Heart left ventricle (tissue), 16 donors: ENCODE data around the gene KCNQ2. TPM values are rescaled to one million over a fixed set of nuclear protein-coding genes. Genes with fewer than 3 reads are reported as not detected.

ENCODE experiments used
- ATAC-seq, 4 donors: fragments of 200-7000 bp; cut with Tn5 transposase; one replicate each; pipeline ENCODE4 v1.9.1; 2020 to 2022; ENCODE audit warnings: moderate library complexity in 4 of 4, mild to moderate bottlenecking in 3 of 4, moderate number of reproducible peaks in 1 of 4
- DNase-seq, 5 donors: peaks; one replicate each; pipeline ENCODE4 v3.0.0-alpha.2; 2020
- H3K27ac ChIP-seq, 12 donors: fragments of 200-600 bp; sonication (generic) in 4 of 12; one replicate each; pipeline versions ENCODE4 v1.5.0 to v1.8.0; 2016 to 2022; ENCODE audit warnings: mild to moderate bottlenecking in 2 of 12
- H3K27me3 ChIP-seq, 9 donors: fragments of 200-600 bp; sonication (generic) in 2 of 9; one replicate each; pipeline versions ENCODE4 v1.5.1 to v1.8.0; 2016 to 2022; ENCODE audit warnings: mild to moderate bottlenecking in 3 of 9
- H3K36me3 ChIP-seq, 9 donors: fragments of 200-600 bp; sonication (generic) in 2 of 9; one replicate each; pipeline versions ENCODE4 v1.5.0 to v1.8.0; 2018 to 2022; ENCODE audit warnings: mild to moderate bottlenecking in 2 of 9
- H3K4me1 ChIP-seq, 12 donors: fragments of 200-600 bp; sonication (generic) in 4 of 12; one replicate each; pipeline versions ENCODE4 v1.5.0 to v1.8.0; 2016 to 2022; ENCODE audit warnings: mild to moderate bottlenecking in 3 of 12
- H3K4me3 ChIP-seq, 12 donors: fragments of 200-600 bp; sonication (generic) in 4 of 12; one replicate each; pipeline versions ENCODE4 v1.5.0 to v1.8.0; 2017 to 2022; ENCODE audit warnings: mild to moderate bottlenecking in 9 of 12, moderate library complexity in 4 of 12
- H3K9me3 ChIP-seq, 12 donors: fragments of 200-600 bp; sonication (generic) in 4 of 12; one replicate each; pipeline versions ENCODE4 v1.5.0 to v1.8.0; 2016 to 2022; ENCODE audit warnings: mild to moderate bottlenecking in 1 of 12
- POLR2A ChIP-seq, 2 donors: fragments of 450-650 bp; IDR thresholded peaks; one replicate each; pipeline ENCODE4 v1.6.1; 2017; ENCODE audit warnings: antibody characterized with exemption in 2 of 2, mild to moderate bottlenecking in 2 of 2, moderate library complexity in 2 of 2
- WGBS, 4 donors: extraction: QIAGEN DNeasy Blood & Tissue Kit in 2 of 4; methylation state at CpG; one replicate each; pipeline versions ENCODE4 v1.1.5 to v1.1.7; 2013 to 2018; 5-methylcytosine and 5-hydroxymethylcytosine counted together
- intact Hi-C, 10 donors: fragments of 100-400 bp; cut with DNase I; formaldehyde crosslinking; loops; one replicate each; pipeline versions ENCODE4 v1.11.1 to v1.14.2; 2022
- polyA plus RNA-seq, 2 donors: library from polyadenylated mRNA; stranded (reverse); fragments of 200-250 nt; gene quantifications; one replicate each; pipeline ENCODE4 v1.2.3, GENCODE V29; 2013
- total RNA-seq, 9 donors: library from RNA; depleted of rRNA in 2 of 9; stranded (reverse); fragments of >200 nt in 2 of 9; fragmentation: NEBNext Ultra II Directional in 3 of 9; extraction: Animal tissue kit (Norgen Biotek cat#: 25700) in 3 of 9; gene quantifications; one replicate each; pipeline versions ENCODE4 v1.1.0 to v1.2.4, GENCODE V29; 2016 to 2023
- TF ChIP-seq, protein P1 (sequence below), 12 donors: fragments of 200-600 bp; sonication (generic) in 4 of 12; IDR thresholded peaks; one replicate each; pipeline versions ENCODE4 v1.5.0 to v1.8.0; 2018 to 2022; ENCODE audit warnings: antibody characterized with exemption in 12 of 12, mild to moderate bottlenecking in 5 of 12
- donor health status: ischemic (EF 13 %, LVEDD 7.1; RV severe dilation, severe dysfunction).
- donor health status: healthy with polysubstance abuse.
- donor health status: DM: no; HTN: yes; CAD: no.
- donor health status: DM: no; HTN: no; CAD: no.
- donor health status: ischemic (EF 25% LVEDD 6.9; RV normal size, moderate dysfunction).
- donor health status: ischemic (EF 25% LVEDD 5.7; RV mildly dilated, moderate dysfunction).
- donor health status: healthy.
- donor health status: DM: yes; HTN: yes; CAD: no.
- donor health status: ischemic (EF 35%, LVEDD 5.7; RV mildly dilated, moderate dysfunction).
- donor health status: nonischemic (EF 11% LVEDD 7.7; RV severe dilation, severe dysfunction).
- donor health status: DM: yes; HTN: yes; CAD: no.
- donor health status: PGD.
- donor health status: ischemic (EF 29% LVEDD 5.4; RV normal size, mild dysfunction).
- donor health status: nonischemic (EF 23%, LVEDD 6.1; RV moderate dilation, normal function).

KCNQ2 gene
- total and polyA plus RNA-seq, 11 donors = 0.06 to 2.6 (median 0.65) TPM; not detected in 7

- Histone ChIP-seq H3K27me3 (peaks cover 14 to 58% (median 30%) of the 10 kb centered on the region in 9 donors), H3K27ac (no peak overlapping the region), H3K4me3 (no peak overlapping the region), H3K4me1 (peaks cover 0 to 23% (median 0%) of the 10 kb centered on the region in 12 donors), H3K36me3 (no peaks in the 10 kb centered on the region), H3K9me3 (no peaks in the 10 kb centered on the region)
- 79 to 88% (median 82%) methylated on average over 10 to 20 of the region's 20 CpGs for WGBS, 4 donors
- ATAC-seq (peak in 1 of 4 donors; percentile 7), DNase-seq (peak in 2 of 5 donors; percentile 27 to 59)
- TF ChIP-seq POLR2A (IDR thresholded peaks at IDR 0.05) = no peak
- TF ChIP-seq, protein P1, sequence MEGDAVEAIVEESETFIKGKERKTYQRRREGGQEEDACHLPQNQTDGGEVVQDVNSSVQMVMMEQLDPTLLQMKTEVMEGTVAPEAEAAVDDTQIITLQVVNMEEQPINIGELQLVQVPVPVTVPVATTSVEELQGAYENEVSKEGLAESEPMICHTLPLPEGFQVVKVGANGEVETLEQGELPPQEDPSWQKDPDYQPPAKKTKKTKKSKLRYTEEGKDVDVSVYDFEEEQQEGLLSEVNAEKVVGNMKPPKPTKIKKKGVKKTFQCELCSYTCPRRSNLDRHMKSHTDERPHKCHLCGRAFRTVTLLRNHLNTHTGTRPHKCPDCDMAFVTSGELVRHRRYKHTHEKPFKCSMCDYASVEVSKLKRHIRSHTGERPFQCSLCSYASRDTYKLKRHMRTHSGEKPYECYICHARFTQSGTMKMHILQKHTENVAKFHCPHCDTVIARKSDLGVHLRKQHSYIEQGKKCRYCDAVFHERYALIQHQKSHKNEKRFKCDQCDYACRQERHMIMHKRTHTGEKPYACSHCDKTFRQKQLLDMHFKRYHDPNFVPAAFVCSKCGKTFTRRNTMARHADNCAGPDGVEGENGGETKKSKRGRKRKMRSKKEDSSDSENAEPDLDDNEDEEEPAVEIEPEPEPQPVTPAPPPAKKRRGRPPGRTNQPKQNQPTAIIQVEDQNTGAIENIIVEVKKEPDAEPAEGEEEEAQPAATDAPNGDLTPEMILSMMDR (IDR thresholded peaks at IDR 0.05) = no peak
- intact Hi-C loops = no loop called here
These were observed 107.5 kb downstream of the KCNQ2 start for GRCh38 chr20:63364801-63365585.

DNA sequence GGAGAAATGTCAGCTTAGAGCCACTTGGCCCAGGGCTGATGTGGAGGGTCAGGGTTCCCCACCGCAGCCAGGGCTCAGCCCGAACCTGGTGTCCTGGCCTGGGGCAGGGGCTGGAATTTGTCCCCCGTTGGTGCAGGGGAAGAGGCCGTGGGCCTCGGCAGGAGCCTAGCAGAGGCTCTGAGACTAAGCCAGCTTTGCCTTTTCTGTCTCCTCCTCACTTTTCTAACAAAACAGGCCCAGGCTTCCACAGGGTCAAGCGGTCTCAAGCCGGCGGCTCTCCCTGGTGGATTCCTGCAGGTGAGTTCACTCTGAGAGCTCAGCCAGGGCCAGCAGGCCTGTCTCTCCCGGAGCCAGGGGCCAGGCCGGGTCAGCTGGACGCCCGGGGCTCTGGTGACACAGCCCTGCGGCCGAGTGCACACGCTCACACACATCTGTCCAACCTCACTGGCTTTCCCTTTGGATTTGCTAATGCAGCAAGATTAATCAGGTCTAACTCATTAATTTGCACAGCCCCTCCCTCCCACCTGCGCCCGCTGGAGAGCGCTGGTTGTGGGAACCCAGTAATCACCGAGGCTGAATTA is 108.4 kb downstream of the KCNQ2 start:
- Histone ChIP-seq H3K27me3 (peaks cover 14 to 67% (median 31%) of the 10 kb centered on the region in 9 donors), H3K9me3 (no peaks in the 10 kb centered on the region), H3K27ac (no peak overlapping the region), H3K4me3 (no peak overlapping the region), H3K4me1 (peaks cover 0 to 26% (median 0%) of the 10 kb centered on the region in 12 donors), H3K36me3 (no peaks in the 10 kb centered on the region)
- WGBS, 4 donors = 77 to 84% (median 80%) methylated on average over 15 to 19 of the region's 19 CpGs
- peak in 1 of 5 donors; percentile 21 for DNase-seq
- TF ChIP-seq, protein P1 (IDR thresholded peaks at IDR 0.05) = no peak
- no peak for TF ChIP-seq POLR2A (IDR thresholded peaks at IDR 0.05)
- intact Hi-C loops = no loop called here
- no peak for ATAC-seq

GRCh38 chr20:63363013-63363957 is 109.2 kb downstream of the KCNQ2 start:
- Histone ChIP-seq H3K4me3 (no peak overlapping the region), H3K9me3 (no peaks in the 10 kb centered on the region), H3K4me1 (peaks cover 0 to 31% (median under 1%) of the 10 kb centered on the region in 12 donors), H3K36me3 (no peaks in the 10 kb centered on the region), H3K27me3 (peaks cover 14 to 75% (median 31%) of the 10 kb centered on the region in 9 donors), H3K27ac (no peak overlapping the region)
- intact Hi-C loops = no loop called here
- TF ChIP-seq, protein P1 (IDR thresholded peaks at IDR 0.05) = no peak
- no peak for TF ChIP-seq POLR2A (IDR thresholded peaks at IDR 0.05)
- WGBS, 4 donors = 50 to 55% (median 53%) methylated on average over 18 to 23 of the region's 23 CpGs
- DNase-seq = peak in 2 of 5 donors; percentile 17 to 49
- ATAC-seq = no peak
